ENCODE results near the gene ABHD8.
"Not testable (repeated sequence)": the region's sequence is repeated elsewhere in the genome, so short reads cannot be mapped to it uniquely, and the experiment has no call there.

Gene ABHD8

GRCh38 chr19:17282488-17283125 lies 20.6 kb downstream of the ABHD8 start:
- Histone ChIP-seq H3K36me3 (replicated peaks) (peaks cover under 1% of the 10 kb centered on the region), H3K27ac (no peak overlapping the region), H3K27me3 (replicated peaks) (no peaks in the 10 kb centered on the region), H3K4me3 (ENCODE audit: low read depth, low read length) (peak overlapping the region; percentile 35)
- peak; percentile 61 for DNase-seq
- in situ Hi-C loops (cut with HindIII; ENCODE audit: low pct_ligation_motif_present, low sequenced_read_pairs) = no loop called here
- TF ChIP-seq CTCF (IDR thresholded peaks at IDR 0.05; ENCODE audit: low read depth, low read length, missing control alignments) = peak; percentile 88

- DNase-seq = no peak
- peak within 1 kb of the TSS; percentile 35 for H3K4me3 ChIP-seq (ENCODE audit: low read depth, low read length)
- no peaks in the 10 kb centered on the region for H3K27me3 ChIP-seq (replicated peaks)
- in situ Hi-C loops (cut with HindIII; ENCODE audit: low pct_ligation_motif_present, low sequenced_read_pairs) = no loop called here
- no peak within 1 kb of the TSS for H3K27ac ChIP-seq
- peaks cover 7% of the 10 kb centered on the region for H3K36me3 ChIP-seq (replicated peaks)
- TF ChIP-seq CTCF (IDR thresholded peaks at IDR 0.05; ENCODE audit: low read depth, low read length, missing control alignments) = no peak
These were observed 21.6 kb downstream of the ABHD8 start, which contains the start of gene ANKLE1 for GRCh38 chr19:17281391-17282304. Gene ANKLE1, plus strand, starts transcription at chr19:17281901. Its CDS starts 20 bp downstream, at chr19:17281921.

GRCh38 chr19:17279436-17279835 lies 23.8 kb downstream of the ABHD8 start:
- H3K4me3 ChIP-seq (ENCODE audit: low read depth, low read length) = no peak overlapping the region
- no peak for TF ChIP-seq CTCF (IDR thresholded peaks at IDR 0.05; ENCODE audit: low read depth, low read length, missing control alignments)
- peaks cover 26% of the 10 kb centered on the region for H3K36me3 ChIP-seq (replicated peaks)
- DNase-seq = no peak
- H3K27me3 ChIP-seq (replicated peaks) = no peaks in the 10 kb centered on the region
- no peak overlapping the region for H3K27ac ChIP-seq
- in situ Hi-C loops (cut with HindIII; ENCODE audit: low pct_ligation_motif_present, low sequenced_read_pairs) = no loop called here

DNA sequence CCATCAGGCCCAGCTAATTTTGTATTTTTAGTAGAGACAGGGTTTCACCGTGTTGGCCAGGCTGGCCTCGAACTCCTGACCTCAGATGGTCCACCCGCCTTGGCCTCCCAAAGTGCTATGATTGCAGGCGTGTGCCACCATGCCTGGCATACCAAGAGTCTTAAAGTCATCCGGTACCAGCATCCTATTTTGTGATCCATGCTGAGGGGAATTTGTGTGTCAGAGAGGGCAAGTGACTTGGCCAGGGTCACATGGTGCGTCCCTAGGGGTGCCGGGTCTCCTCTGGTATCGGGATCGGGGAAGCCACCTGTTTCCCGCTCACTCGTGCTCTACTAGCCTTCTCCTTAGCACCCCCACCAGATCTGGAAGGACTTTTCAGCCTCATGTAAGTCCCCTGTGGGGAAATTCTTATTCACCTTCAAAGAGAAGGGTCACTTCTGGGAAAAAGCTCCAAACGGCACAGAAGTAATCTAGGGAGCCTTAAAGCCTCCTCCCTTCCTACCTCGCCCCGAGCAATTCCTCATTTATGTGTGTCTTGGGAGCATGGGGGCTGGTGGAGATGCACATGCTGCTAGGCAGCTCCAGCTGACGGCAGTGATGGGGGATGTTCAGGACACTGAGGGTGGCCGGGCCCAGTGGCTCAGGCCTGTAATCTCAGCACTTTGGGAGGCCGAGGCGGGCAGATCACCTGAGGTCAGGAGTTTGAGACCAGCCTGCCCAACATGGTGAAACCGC lies 27.6 kb downstream of the ABHD8 start:
- in situ Hi-C loops (cut with HindIII; ENCODE audit: low pct_ligation_motif_present, low sequenced_read_pairs) = no loop called here
- H3K4me3 ChIP-seq (ENCODE audit: low read depth, low read length) = no peak overlapping the region
- no peak overlapping the region for H3K27ac ChIP-seq
- no peaks in the 10 kb centered on the region for H3K27me3 ChIP-seq (replicated peaks)
- H3K36me3 ChIP-seq (replicated peaks) = peaks cover 58% of the 10 kb centered on the region
- TF ChIP-seq CTCF (IDR thresholded peaks at IDR 0.05; ENCODE audit: low read depth, low read length, missing control alignments) = no peak
- no peak for DNase-seq

DNA sequence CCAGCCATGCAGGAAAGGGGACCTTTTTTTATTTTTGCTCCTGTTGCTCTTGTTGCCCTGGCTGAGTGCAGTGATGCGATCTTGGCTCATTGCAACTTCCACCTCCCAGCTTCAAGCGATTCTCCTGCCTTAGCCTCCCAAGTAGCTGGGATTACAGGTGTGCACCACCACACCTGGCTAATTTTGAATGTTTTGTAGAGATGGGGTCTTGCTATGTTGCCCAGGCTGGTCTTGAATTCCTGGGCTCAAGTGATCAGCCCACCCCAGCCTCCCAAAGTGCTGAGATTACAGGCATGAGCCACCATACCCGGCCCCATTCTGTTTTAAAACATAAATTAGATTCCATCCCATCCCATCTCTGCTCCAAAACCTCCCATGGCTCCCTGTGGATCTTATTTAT lies 28.3 kb downstream of the ABHD8 start:
- H3K27ac ChIP-seq; in situ Hi-C loops (cut with HindIII; ENCODE audit: low pct_ligation_motif_present, low sequenced_read_pairs); H3K27me3 ChIP-seq (replicated peaks); H3K4me3 ChIP-seq (ENCODE audit: low read depth, low read length); DNase-seq: not testable (repeated sequence)
- peaks cover 62% of the 10 kb centered on the region for H3K36me3 ChIP-seq (replicated peaks)

DNA sequence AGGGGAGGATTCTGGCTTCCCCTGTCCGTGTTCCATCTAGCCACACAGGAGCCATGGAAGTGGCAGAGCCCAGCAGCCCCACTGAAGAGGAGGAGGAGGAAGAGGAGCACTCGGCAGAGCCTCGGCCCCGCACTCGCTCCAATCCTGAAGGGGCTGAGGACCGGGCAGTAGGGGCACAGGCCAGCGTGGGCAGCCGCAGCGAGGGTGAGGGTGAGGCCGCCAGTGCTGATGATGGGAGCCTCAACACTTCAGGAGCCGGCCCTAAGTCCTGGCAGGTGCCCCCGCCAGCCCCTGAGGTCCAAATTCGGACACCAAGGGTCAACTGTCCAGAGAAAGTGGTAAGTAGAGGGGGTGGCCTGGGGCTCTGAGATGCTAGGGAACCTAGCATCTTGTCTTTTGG lies 34.5 kb downstream of the ABHD8 start:
- Histone ChIP-seq H3K27me3 (replicated peaks) (no peaks in the 10 kb centered on the region), H3K4me3 (ENCODE audit: low read depth, low read length) (no peak overlapping the region), H3K27ac (no peak overlapping the region), H3K36me3 (replicated peaks) (peaks cover 39% of the 10 kb centered on the region)
- in situ Hi-C loops (cut with HindIII; ENCODE audit: low pct_ligation_motif_present, low sequenced_read_pairs) = no loop called here
- DNase-seq = no peak
- no peak for TF ChIP-seq CTCF (IDR thresholded peaks at IDR 0.05; ENCODE audit: low read depth, low read length, missing control alignments)
